CD4-positive, CD25-positive, alpha-beta regulatory T cell (primary cell): ENCODE results near the gene C11orf16. TPM values are rescaled to one million over a fixed set of nuclear protein-coding genes. Genes with fewer than 3 reads are reported as not detected.
"Not testable (repeated sequence)": the region's sequence is repeated elsewhere in the genome, so short reads cannot be mapped to it uniquely, and the experiment has no call there.

Source experiments
- ATAC-seq, 2 donors: fragments of 150-1000 bp; cut with Tn5 transposase; one replicate each; pipeline ENCODE4 v1.10.0; 2021; ENCODE audit warnings: low read depth in 2 of 2, moderate number of reproducible peaks in 2 of 2, moderate library complexity in 1 of 2
- DNase-seq, 3 donors: peaks; one replicate each; pipeline versions ENCODE4 v3.0.0 to v3.0.0-alpha.2; 2012 to 2022; ENCODE audit warnings: mixed read lengths in 1 of 3
- H3K27ac ChIP-seq: one replicate; pipeline ENCODE4 v1.7.0; 2013; ENCODE audit warnings: mild to moderate bottlenecking, low read length; ENCODE audit not compliant: insufficient read depth, poor library complexity, severe bottlenecking
- H3K27me3 ChIP-seq: one replicate; pipeline ENCODE4 v1.7.0; 2013; ENCODE audit warnings: low read length; ENCODE audit not compliant: control insufficient read depth, insufficient read depth
- H3K36me3 ChIP-seq: one replicate; pipeline ENCODE4 v1.7.0; 2013; ENCODE audit warnings: mild to moderate bottlenecking, low read length, moderate library complexity; ENCODE audit not compliant: control insufficient read depth, insufficient read depth
- H3K4me1 ChIP-seq: 2 replicates; pipeline ENCODE4 v1.7.0; 2013; ENCODE audit warnings: mild to moderate bottlenecking, low read length; ENCODE audit not compliant: insufficient read depth, control insufficient read depth, poor library complexity, severe bottlenecking
- H3K4me3 ChIP-seq: one replicate; pipeline ENCODE4 v1.7.0; 2013; ENCODE audit warnings: low read depth, mild to moderate bottlenecking, low read length, moderate library complexity
- H3K9me3 ChIP-seq, 2 experiments: 1 replicate in 1 of 2; 2 replicates in 1 of 2; pipeline ENCODE4 v1.7.0; 2013; ENCODE audit warnings: low read length in 2 of 2, mild to moderate bottlenecking in 1 of 2, moderate library complexity in 1 of 2; ENCODE audit not compliant: control insufficient read depth in 2 of 2
- H3K27ac Mint-ChIP-seq, 3 donors: one replicate each; pipeline ENCODE4 v1.8.0; 2020 to 2022; ENCODE audit warnings: mild to moderate bottlenecking in 3 of 3, mixed read lengths in 3 of 3, moderate library complexity in 2 of 3
- H3K27me3 Mint-ChIP-seq: one replicate; pipeline ENCODE4 v1.8.0; 2022; ENCODE audit warnings: mild to moderate bottlenecking, mixed read lengths
- H3K36me3 Mint-ChIP-seq: one replicate; pipeline ENCODE4 v1.8.0; 2020; ENCODE audit warnings: mixed read lengths
- H3K4me1 Mint-ChIP-seq, 4 donors: one replicate each; pipeline ENCODE4 v1.8.0; 2020 to 2022; ENCODE audit warnings: mixed read lengths in 4 of 4, mild to moderate bottlenecking in 1 of 4
- H3K4me3 Mint-ChIP-seq, 4 donors: one replicate each; pipeline ENCODE4 v1.8.0; 2020 to 2022; ENCODE audit warnings: mild to moderate bottlenecking in 4 of 4, mixed read lengths in 4 of 4, moderate library complexity in 3 of 4
- H3K9me3 Mint-ChIP-seq, 7 donors: one replicate each; pipeline ENCODE4 v1.8.0; 2020 to 2022; ENCODE audit warnings: mixed read lengths in 7 of 7, mild to moderate bottlenecking in 3 of 7, moderate library complexity in 2 of 7
- polyA plus RNA-seq, 4 donors: library from polyadenylated mRNA; unstranded; fragments of 300-500 nt; fragmentation: Illumina TruSeq; gene quantifications; one replicate each; pipeline ENCODE4 v1.2.3, GENCODE V29; 2021
- total RNA-seq: library from RNA; stranded (reverse); gene quantifications from one replicate; pipeline ENCODE4 v1.2.3, GENCODE V29; 2022

Gene C11orf16
- total and polyA plus RNA-seq, 5 donors from 2014 or later: 0.09 TPM; not detected in 4

DNA sequence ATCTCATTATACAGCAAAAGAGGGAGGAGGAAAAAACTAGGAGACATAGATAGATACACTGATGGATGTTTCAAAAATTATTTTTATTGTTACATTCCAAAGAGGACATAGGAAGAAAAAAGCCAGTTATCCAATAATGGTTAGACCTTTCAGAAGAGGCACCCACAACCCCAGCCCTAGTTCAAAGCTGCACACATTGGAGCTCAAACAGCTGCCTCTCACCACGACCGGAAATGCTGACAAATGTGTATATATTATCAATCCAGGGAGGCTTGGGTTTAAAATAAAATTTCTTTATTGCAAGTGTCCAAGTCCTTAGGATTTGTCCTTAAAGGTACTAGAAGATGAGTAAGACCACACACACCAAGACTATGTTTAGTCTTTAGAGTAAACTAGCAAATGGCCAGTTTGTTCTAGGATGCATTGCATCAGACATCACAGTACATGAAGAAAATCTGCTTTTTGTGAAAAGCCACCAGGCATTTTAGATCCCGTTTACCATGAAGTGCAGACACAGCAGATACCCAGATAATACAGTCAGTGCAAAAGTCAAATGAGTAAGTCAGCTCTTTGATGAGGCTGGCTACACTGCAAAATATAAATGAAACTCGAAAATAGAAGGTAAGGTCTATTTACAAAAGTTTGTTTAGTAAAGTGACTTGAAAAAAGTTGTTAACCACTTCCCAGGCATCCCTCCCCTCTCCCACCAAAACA, 14.6 kb upstream of the C11orf16 start:
- Mint-ChIP-seq H3K9me3 (peaks cover 0 to 1% (median 0%) of the 10 kb centered on the region in 7 donors), H3K4me3 (no peak overlapping the region), H3K27ac (no peak overlapping the region), H3K4me1 (peaks cover 0 to 5% (median 0%) of the 10 kb centered on the region in 4 donors), H3K27me3 (no peaks in the 10 kb centered on the region), H3K36me3 (peaks cover 29% of the 10 kb centered on the region)
- ATAC-seq (no peak), DNase-seq (no peak)
- Histone ChIP-seq H3K4me3 (no peak overlapping the region), H3K36me3 (peaks cover 48% of the 10 kb centered on the region), H3K27ac (no peak overlapping the region), H3K27me3 (no peaks in the 10 kb centered on the region), H3K4me1 (no peaks in the 10 kb centered on the region), H3K9me3 (no peaks in the 10 kb centered on the region)

DNA sequence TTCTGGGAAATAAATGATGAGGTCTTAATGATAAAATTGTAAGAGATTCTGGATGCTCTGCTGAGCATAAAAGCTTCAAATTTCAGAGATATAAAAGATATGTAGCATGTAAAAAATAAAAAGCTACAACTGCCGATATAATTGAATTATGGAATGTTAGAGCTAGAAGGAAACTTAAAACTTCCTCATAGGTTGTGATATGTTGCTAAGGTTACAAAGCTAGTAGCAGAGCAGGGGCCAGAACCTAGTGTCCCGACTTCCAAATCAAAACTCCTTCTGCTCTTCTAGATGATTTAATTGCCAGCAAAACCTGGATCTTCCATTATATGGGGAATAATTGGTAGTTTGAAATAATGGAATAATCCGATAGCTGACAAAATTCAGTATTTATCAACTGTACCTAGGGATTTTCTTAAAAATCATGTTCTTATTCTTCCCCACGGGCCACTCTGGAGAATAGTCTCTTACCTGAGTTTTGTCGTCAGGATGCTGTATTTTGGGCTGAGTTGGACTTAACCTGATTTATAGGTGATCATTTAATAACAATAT, 9.8 kb upstream of the C11orf16 start, which contains the start of gene ASCL3:
Gene ASCL3, minus strand, starts transcription at position 499 of the 549 bp plus-strand sequence. CDS start 4,855 bp downstream, outside the sequence.
- Mint-ChIP-seq H3K36me3 (peaks cover 7% of the 10 kb centered on the region), H3K4me1 (no peaks in the 10 kb centered on the region), H3K27ac (no peak within 1 kb of the TSS), H3K9me3 (peaks cover 0 to 1% (median 0%) of the 10 kb centered on the region in 7 donors), H3K27me3 (no peaks in the 10 kb centered on the region), H3K4me3 (no peak within 1 kb of the TSS)
- Histone ChIP-seq H3K9me3 (no peaks in the 10 kb centered on the region), H3K4me3 (no peak within 1 kb of the TSS), H3K27me3 (no peaks in the 10 kb centered on the region), H3K4me1 (no peaks in the 10 kb centered on the region), H3K36me3 (peaks cover 7% of the 10 kb centered on the region), H3K27ac (no peak within 1 kb of the TSS)
- DNase-seq: no peak
- ATAC-seq: no peak

DNA sequence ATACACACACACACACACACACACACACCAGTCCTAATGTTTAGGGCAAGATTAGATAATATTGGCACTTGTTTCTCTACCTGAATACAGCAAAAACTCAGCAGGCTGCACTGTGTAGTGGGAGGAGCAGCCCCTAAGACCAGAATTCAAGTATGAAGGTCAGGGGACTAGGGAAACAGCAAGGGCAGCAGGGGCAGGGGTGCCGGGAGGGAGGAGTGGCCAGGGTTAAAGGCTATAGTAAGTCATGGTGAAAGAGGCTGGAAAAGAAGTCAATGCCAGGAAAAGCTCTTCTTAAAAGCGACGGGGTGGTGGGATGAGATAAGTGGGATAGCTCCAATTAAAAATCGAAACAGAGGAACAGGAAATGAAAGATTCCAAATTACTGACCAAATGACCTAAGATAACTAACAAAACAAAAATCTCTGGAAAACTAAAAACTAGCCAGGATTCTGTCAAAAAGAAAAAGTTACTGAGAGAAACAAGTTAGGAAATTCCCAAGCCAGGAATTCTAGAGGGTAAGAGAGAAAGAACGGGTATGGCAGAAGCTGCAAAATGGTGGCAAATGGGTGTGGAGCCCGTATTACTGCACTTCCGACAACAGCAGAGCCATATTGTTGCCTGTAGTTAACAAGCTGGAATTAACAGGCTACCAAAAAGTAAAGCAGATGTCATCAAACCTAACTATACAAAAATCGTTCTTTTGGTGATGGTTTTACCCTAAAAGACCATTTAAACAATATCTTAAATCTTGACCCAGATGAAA, 8.8 kb upstream of the C11orf16 start:
- H3K4me1 Mint-ChIP-seq: no peaks in the 10 kb centered on the region
- no peaks in the 10 kb centered on the region for H3K27me3 Mint-ChIP-seq
- H3K36me3 ChIP-seq: no peaks in the 10 kb centered on the region

DNA sequence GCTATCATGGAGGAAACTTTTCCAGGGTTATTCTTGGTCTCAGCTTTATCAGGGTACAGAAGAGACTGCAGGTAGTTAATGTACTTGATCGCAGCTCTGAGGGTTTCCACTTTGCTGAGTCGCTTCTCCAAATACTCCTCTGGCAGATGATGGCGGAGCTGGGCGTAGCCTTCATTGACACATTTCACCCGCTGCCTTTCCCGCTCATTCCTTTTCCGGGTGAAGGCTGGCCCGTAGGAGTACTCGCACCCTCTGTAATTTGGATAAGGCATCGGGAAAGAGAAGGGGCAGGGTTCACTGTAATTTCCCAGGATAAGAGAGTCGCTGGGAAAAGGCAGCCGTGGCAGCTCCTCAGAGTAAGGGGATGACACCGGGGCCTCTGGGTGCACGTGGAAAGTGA, 4.9 kb upstream of the C11orf16 start:
- H3K27ac ChIP-seq: no peak overlapping the region
- no peaks in the 10 kb centered on the region for H3K9me3 Mint-ChIP-seq

More for the DNA sequence above, 8.8 kb upstream of the C11orf16 start:
- Histone ChIP-seq H3K4me1 (no peaks in the 10 kb centered on the region), H3K4me3 (no peak overlapping the region), H3K9me3 (no peaks in the 10 kb centered on the region), H3K27ac (no peak overlapping the region), H3K27me3 (no peaks in the 10 kb centered on the region)
- DNase-seq: no peak
- no peak for ATAC-seq
- H3K4me3 Mint-ChIP-seq: no peak overlapping the region
- peaks cover 0 to 1% (median 0%) of the 10 kb centered on the region in 7 donors for H3K9me3 Mint-ChIP-seq
- H3K27ac Mint-ChIP-seq: no peak overlapping the region
- no peaks in the 10 kb centered on the region for H3K36me3 Mint-ChIP-seq

DNA sequence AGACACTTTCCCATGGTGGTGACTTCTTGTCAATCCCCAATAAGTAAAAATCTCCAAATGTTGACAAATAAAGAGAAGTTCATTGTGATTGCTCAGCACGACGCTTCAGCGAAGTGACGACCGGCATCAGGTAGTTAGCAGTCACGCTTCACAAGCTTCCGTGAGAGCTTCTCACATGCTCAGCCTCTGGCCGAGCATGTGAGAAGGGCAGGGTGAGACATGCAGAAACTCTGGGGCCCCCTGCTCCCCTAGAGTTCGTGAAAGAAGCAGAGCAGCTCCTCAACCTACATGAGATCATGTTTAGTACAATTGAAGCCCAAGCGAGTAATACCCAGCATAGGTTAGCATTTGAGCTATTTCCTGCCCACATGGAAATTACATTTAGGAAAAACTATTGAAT, 4.4 kb upstream of the C11orf16 start:
- H3K36me3 ChIP-seq: no peaks in the 10 kb centered on the region
- H3K27me3 ChIP-seq: no peaks in the 10 kb centered on the region
- no peaks in the 10 kb centered on the region for H3K4me1 ChIP-seq
- H3K36me3 Mint-ChIP-seq: no peaks in the 10 kb centered on the region
- H3K4me3 Mint-ChIP-seq: no peak overlapping the region
- DNase-seq: no peak
- no peak for ATAC-seq
- no peaks in the 10 kb centered on the region for H3K9me3 ChIP-seq
- no peak overlapping the region for H3K4me3 ChIP-seq
- H3K27ac Mint-ChIP-seq: no peak overlapping the region
- H3K27ac ChIP-seq: no peak overlapping the region
- H3K9me3 Mint-ChIP-seq: no peaks in the 10 kb centered on the region
- no peaks in the 10 kb centered on the region for H3K4me1 Mint-ChIP-seq
- H3K27me3 Mint-ChIP-seq: no peaks in the 10 kb centered on the region

More for the DNA sequence above, 4.9 kb upstream of the C11orf16 start:
- no peaks in the 10 kb centered on the region for H3K9me3 ChIP-seq
- no peak overlapping the region for H3K27ac Mint-ChIP-seq
- no peaks in the 10 kb centered on the region for H3K36me3 ChIP-seq
- no peaks in the 10 kb centered on the region for H3K4me1 Mint-ChIP-seq
- H3K27me3 Mint-ChIP-seq: no peaks in the 10 kb centered on the region
- H3K4me1 ChIP-seq: no peaks in the 10 kb centered on the region
- no peak overlapping the region for H3K4me3 Mint-ChIP-seq
- ATAC-seq (no peak), DNase-seq (no peak)
- no peak overlapping the region for H3K4me3 ChIP-seq
- H3K36me3 Mint-ChIP-seq: no peaks in the 10 kb centered on the region
- no peaks in the 10 kb centered on the region for H3K27me3 ChIP-seq

DNA sequence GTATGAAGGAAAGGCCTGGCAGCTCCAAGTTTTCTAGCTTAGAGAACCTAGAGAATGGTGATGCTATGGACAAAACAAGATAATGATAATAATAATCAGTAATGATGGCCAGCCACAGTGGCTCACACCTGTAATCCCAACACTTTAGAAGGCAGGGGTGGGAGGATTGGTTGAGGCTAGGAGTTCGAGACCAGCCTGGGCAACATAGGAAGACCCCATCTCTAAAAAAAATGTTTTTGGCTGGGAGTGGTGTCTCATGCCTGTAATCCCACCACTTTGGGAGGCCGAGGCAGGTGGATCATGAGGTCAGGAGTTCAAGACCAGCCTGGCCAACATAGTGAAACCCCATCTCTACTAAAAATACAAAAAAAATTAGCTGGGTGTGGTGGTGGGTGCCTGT, 3.0 kb upstream of the C11orf16 start:
- H3K9me3 Mint-ChIP-seq, H3K27me3 ChIP-seq, ATAC-seq, H3K27ac ChIP-seq, H3K9me3 ChIP-seq, H3K4me3 ChIP-seq, H3K4me1 ChIP-seq, H3K4me1 Mint-ChIP-seq, H3K27me3 Mint-ChIP-seq, H3K36me3 Mint-ChIP-seq, H3K36me3 ChIP-seq, H3K4me3 Mint-ChIP-seq, H3K27ac Mint-ChIP-seq, DNase-seq: not testable (repeated sequence)

DNA sequence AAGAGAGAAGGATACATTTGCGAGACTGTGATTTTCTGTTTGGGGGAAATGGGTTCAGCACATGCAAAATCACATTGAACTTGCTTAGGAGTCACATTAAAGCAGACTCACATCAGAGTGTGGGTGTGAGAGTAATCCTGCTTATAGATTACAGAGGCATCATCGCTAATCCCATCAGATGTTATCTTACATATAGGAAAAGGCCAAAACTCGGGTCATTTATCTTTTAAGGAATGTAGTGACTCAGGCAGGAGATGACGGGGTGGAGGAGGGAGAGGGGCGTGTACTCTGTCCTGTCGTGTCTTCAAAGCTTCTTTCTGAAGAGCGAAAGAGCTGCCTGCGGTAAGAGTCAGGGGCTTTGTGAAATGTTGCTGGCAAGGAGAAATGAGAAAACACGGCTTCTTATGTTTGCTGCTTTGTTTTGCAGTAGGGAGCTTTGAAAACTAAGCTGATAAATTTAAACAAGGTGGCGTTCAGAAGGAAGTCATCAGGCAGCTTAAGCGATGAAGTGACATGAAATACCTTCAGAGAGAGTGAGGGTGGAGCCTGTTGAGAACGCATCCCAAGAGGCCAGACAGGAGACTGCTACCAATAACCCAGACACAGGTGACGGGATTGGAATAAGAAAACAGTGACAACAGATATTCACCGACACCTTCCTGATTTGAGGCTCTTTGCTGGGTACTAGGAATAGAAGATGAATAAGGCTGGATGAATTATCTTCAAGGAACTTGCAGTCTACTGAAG, 2.2 kb upstream of the C11orf16 start:
- Mint-ChIP-seq H3K4me3 (peak overlapping the region in 1 of 4 donors; percentile 38), H3K27me3 (no peaks in the 10 kb centered on the region), H3K27ac (peak overlapping the region in 1 of 3 donors; percentile 50), H3K36me3 (no peaks in the 10 kb centered on the region), H3K4me1 (no peaks in the 10 kb centered on the region), H3K9me3 (no peaks in the 10 kb centered on the region)
- H3K27me3 ChIP-seq: no peaks in the 10 kb centered on the region
- ATAC-seq: no peak
- H3K4me3 ChIP-seq: no peak overlapping the region
- H3K9me3 ChIP-seq: no peaks in the 10 kb centered on the region
- DNase-seq: no peak
- no peaks in the 10 kb centered on the region for H3K36me3 ChIP-seq
- no peaks in the 10 kb centered on the region for H3K4me1 ChIP-seq
- H3K27ac ChIP-seq: no peak overlapping the region
